Heart left ventricle (tissue), 16 donors: Measurements from ENCODE around the gene DOK3. TPM values are rescaled to one million over a fixed set of nuclear protein-coding genes. Genes with fewer than 3 reads are reported as not detected.

Source experiments
- ATAC-seq, 4 donors: fragments of 200-7000 bp; cut with Tn5 transposase; one replicate each; pipeline ENCODE4 v1.9.1; 2020 to 2022; ENCODE audit warnings: moderate library complexity in 4 of 4, mild to moderate bottlenecking in 3 of 4, moderate number of reproducible peaks in 1 of 4
- DNase-seq, 5 donors: peaks; one replicate each; pipeline ENCODE4 v3.0.0-alpha.2; 2020
- H3K27ac ChIP-seq, 12 donors: fragments of 200-600 bp; sonication (generic) in 4 of 12; one replicate each; pipeline versions ENCODE4 v1.5.0 to v1.8.0; 2016 to 2022; ENCODE audit warnings: mild to moderate bottlenecking in 2 of 12
- H3K27me3 ChIP-seq, 9 donors: fragments of 200-600 bp; sonication (generic) in 2 of 9; one replicate each; pipeline versions ENCODE4 v1.5.1 to v1.8.0; 2016 to 2022; ENCODE audit warnings: mild to moderate bottlenecking in 3 of 9
- H3K36me3 ChIP-seq, 9 donors: fragments of 200-600 bp; sonication (generic) in 2 of 9; one replicate each; pipeline versions ENCODE4 v1.5.0 to v1.8.0; 2018 to 2022; ENCODE audit warnings: mild to moderate bottlenecking in 2 of 9
- H3K4me1 ChIP-seq, 12 donors: fragments of 200-600 bp; sonication (generic) in 4 of 12; one replicate each; pipeline versions ENCODE4 v1.5.0 to v1.8.0; 2016 to 2022; ENCODE audit warnings: mild to moderate bottlenecking in 3 of 12
- H3K4me3 ChIP-seq, 12 donors: fragments of 200-600 bp; sonication (generic) in 4 of 12; one replicate each; pipeline versions ENCODE4 v1.5.0 to v1.8.0; 2017 to 2022; ENCODE audit warnings: mild to moderate bottlenecking in 9 of 12, moderate library complexity in 4 of 12
- H3K9me3 ChIP-seq, 12 donors: fragments of 200-600 bp; sonication (generic) in 4 of 12; one replicate each; pipeline versions ENCODE4 v1.5.0 to v1.8.0; 2016 to 2022; ENCODE audit warnings: mild to moderate bottlenecking in 1 of 12
- POLR2A ChIP-seq, 2 donors: fragments of 450-650 bp; IDR thresholded peaks; one replicate each; pipeline ENCODE4 v1.6.1; 2017; ENCODE audit warnings: antibody characterized with exemption in 2 of 2, mild to moderate bottlenecking in 2 of 2, moderate library complexity in 2 of 2
- WGBS, 4 donors: extraction: QIAGEN DNeasy Blood & Tissue Kit in 2 of 4; methylation state at CpG; one replicate each; pipeline versions ENCODE4 v1.1.5 to v1.1.7; 2013 to 2018; 5-methylcytosine and 5-hydroxymethylcytosine counted together
- intact Hi-C, 10 donors: fragments of 100-400 bp; cut with DNase I; formaldehyde crosslinking; loops; one replicate each; pipeline versions ENCODE4 v1.11.1 to v1.14.2; 2022
- polyA plus RNA-seq, 2 donors: library from polyadenylated mRNA; stranded (reverse); fragments of 200-250 nt; gene quantifications; one replicate each; pipeline ENCODE4 v1.2.3, GENCODE V29; 2013
- total RNA-seq, 9 donors: library from RNA; depleted of rRNA in 2 of 9; stranded (reverse); fragments of >200 nt in 2 of 9; fragmentation: NEBNext Ultra II Directional in 3 of 9; extraction: Animal tissue kit (Norgen Biotek cat#: 25700) in 3 of 9; gene quantifications; one replicate each; pipeline versions ENCODE4 v1.1.0 to v1.2.4, GENCODE V29; 2016 to 2023
- TF ChIP-seq, protein P1 (sequence below), 12 donors: fragments of 200-600 bp; sonication (generic) in 4 of 12; IDR thresholded peaks; one replicate each; pipeline versions ENCODE4 v1.5.0 to v1.8.0; 2018 to 2022; ENCODE audit warnings: antibody characterized with exemption in 12 of 12, mild to moderate bottlenecking in 5 of 12
- donor health status: ischemic (EF 13 %, LVEDD 7.1; RV severe dilation, severe dysfunction).
- donor health status: healthy with polysubstance abuse.
- donor health status: DM: no; HTN: yes; CAD: no.
- donor health status: DM: no; HTN: no; CAD: no.
- donor health status: ischemic (EF 25% LVEDD 6.9; RV normal size, moderate dysfunction).
- donor health status: ischemic (EF 25% LVEDD 5.7; RV mildly dilated, moderate dysfunction).
- donor health status: healthy.
- donor health status: DM: yes; HTN: yes; CAD: no.
- donor health status: ischemic (EF 35%, LVEDD 5.7; RV mildly dilated, moderate dysfunction).
- donor health status: nonischemic (EF 11% LVEDD 7.7; RV severe dilation, severe dysfunction).
- donor health status: DM: yes; HTN: yes; CAD: no.
- donor health status: PGD.
- donor health status: ischemic (EF 29% LVEDD 5.4; RV normal size, mild dysfunction).
- donor health status: nonischemic (EF 23%, LVEDD 6.1; RV moderate dilation, normal function).

DOK3 gene
- total and polyA plus RNA-seq, 11 donors = 0.77 to 23.8 (median 2.7) TPM

GRCh38 chr5:177474002-177474476 is 35.6 kb downstream of the DOK3 start:
- Histone ChIP-seq H3K4me1 (peaks cover 0 to 68% (median 50%) of the 10 kb centered on the region in 12 donors), H3K4me3 (peak overlapping the region in 6 of 12 donors; percentile 66 to 97 (median 90)), H3K27ac (peak overlapping the region in 8 of 12 donors; percentile 18 to 89 (median 54)), H3K27me3 (peaks cover 0 to 31% (median 5%) of the 10 kb centered on the region in 9 donors), H3K36me3 (no peaks in the 10 kb centered on the region), H3K9me3 (no peaks in the 10 kb centered on the region)
- 42 to 59% (median 48%) methylated on average over 7 of the region's 7 CpGs for WGBS, 4 donors
- DNase-seq = no peak
- intact Hi-C loops = loop anchor here in 1 of 10 donors (2.0 kb wide), 1 partner anchor 23 kb away; the partner anchor contains the start of gene PDLIM7
- ATAC-seq = no peak
- TF ChIP-seq, protein P1, sequence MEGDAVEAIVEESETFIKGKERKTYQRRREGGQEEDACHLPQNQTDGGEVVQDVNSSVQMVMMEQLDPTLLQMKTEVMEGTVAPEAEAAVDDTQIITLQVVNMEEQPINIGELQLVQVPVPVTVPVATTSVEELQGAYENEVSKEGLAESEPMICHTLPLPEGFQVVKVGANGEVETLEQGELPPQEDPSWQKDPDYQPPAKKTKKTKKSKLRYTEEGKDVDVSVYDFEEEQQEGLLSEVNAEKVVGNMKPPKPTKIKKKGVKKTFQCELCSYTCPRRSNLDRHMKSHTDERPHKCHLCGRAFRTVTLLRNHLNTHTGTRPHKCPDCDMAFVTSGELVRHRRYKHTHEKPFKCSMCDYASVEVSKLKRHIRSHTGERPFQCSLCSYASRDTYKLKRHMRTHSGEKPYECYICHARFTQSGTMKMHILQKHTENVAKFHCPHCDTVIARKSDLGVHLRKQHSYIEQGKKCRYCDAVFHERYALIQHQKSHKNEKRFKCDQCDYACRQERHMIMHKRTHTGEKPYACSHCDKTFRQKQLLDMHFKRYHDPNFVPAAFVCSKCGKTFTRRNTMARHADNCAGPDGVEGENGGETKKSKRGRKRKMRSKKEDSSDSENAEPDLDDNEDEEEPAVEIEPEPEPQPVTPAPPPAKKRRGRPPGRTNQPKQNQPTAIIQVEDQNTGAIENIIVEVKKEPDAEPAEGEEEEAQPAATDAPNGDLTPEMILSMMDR (IDR thresholded peaks at IDR 0.05) = no peak

DNA sequence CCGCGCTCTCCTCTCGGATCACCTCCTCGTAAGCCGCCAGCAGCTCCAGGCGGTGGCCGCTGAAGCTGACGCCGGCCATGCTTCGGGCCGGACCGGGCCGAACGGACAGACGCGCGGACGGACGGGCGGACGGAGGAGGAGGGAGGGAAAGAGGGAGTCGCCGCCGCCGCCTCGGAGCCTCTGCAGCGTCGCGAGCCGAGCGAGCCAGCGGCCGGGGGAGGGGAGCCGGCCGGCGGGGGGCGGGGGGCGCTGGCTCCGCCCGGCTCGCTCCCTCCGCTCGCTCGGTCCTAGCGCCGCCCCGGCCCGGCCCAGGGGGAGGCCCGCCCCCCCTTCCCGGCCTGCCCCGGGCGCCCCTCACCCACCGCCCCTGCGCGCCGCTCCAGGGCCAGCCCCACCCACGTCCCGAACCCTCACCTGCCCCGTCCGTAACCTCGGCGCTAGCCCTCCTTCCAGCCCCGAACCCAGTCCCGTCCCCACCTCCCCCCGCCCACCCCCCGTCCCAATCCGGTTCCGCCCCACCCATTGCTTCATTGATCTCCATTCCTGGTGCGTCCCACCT is 36.1 kb downstream of the DOK3 start, which contains the start of gene DBN1:
TSS of gene DBN1 (minus strand) at position 192 of the 559 bp plus-strand sequence. CDS start at position 79, 113 bp downstream.
- DNase-seq (peak in 2 of 5 donors; percentile 65 to 69), ATAC-seq (peak in 3 of 4 donors; percentile 18 to 59 (median 58))
- no peaks in the 10 kb centered on the region for H3K9me3 ChIP-seq
- H3K27ac ChIP-seq = peak within 1 kb of the TSS; percentile 65 to 93 (median 84)
- no peak for TF ChIP-seq POLR2A (IDR thresholded peaks at IDR 0.05)
- TF ChIP-seq, protein P1 (IDR thresholded peaks at IDR 0.05) = no peak
- intact Hi-C loops = loop anchor here in 1 of 10 donors (2.0 kb wide), 1 partner anchor 23 kb away; the partner anchor contains the start of gene PDLIM7
- peaks cover 0 to 68% (median 49%) of the 10 kb centered on the region in 12 donors for H3K4me1 ChIP-seq
- peaks cover 0 to 31% (median 5%) of the 10 kb centered on the region in 9 donors for H3K27me3 ChIP-seq
- 1 to 5% (median 2%) methylated on average over 11 to 63 of the region's 69 CpGs for WGBS, 4 donors
- H3K4me3 ChIP-seq = peak within 1 kb of the TSS; percentile 63 to 97 (median 76)
- H3K36me3 ChIP-seq = peaks cover 0 to 1% (median 0%) of the 10 kb centered on the region in 9 donors

GRCh38 chr5:177472460-177473442 is 36.9 kb downstream of the DOK3 start:
- no peaks in the 10 kb centered on the region for H3K9me3 ChIP-seq
- peaks cover 0 to 7% (median 0%) of the 10 kb centered on the region in 9 donors for H3K36me3 ChIP-seq
- H3K27me3 ChIP-seq = peaks cover 0 to 31% (median 5%) of the 10 kb centered on the region in 9 donors
- WGBS, 4 donors = 2 to 5% (median 4%) methylated on average over 30 to 93 of the region's 93 CpGs
- DNase-seq (peak in 1 of 5 donors; percentile 59), ATAC-seq (peak in 3 of 4 donors; percentile 9 to 25 (median 12))
- TF ChIP-seq, protein P1 (IDR thresholded peaks at IDR 0.05) = no peak
- no peak for TF ChIP-seq POLR2A (IDR thresholded peaks at IDR 0.05)
- peaks cover 0 to 66% (median 45%) of the 10 kb centered on the region in 12 donors for H3K4me1 ChIP-seq
- peak overlapping the region; percentile 65 to 93 (median 84) for H3K27ac ChIP-seq
- intact Hi-C loops = no loop called here
- peak overlapping the region; percentile 63 to 97 (median 76) for H3K4me3 ChIP-seq
